GM19452 (cell line): ENCODE data around the gene SOX8.

Source experiments
- ATAC-seq: cut with Tn5 transposase; IDR thresholded peaks from one replicate; pipeline ENCODE4 v1.9.1; 2021; ENCODE audit not compliant: unreplicated experiment

SOX8 gene

DNA sequence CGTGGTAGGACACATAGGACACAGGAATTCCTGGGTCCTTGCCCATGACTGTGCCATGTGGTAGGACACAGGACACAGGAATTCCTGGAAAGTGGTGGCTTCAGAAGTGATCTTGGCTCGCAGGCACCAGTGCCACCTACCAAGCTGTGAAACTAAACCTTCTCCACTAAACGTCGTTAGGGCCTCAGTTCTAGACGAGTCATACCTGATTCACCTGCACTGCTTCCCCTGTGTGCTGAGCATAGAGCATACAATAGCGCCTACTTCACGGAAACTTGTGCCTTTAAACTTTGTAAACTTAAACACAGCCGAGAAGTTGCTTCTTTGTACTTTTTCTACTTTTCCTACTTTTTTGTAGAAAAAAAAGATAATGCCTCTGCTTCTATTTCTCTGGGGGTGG is 4.8 kb downstream of the SOX8 start:
- no peak for ATAC-seq

DNA sequence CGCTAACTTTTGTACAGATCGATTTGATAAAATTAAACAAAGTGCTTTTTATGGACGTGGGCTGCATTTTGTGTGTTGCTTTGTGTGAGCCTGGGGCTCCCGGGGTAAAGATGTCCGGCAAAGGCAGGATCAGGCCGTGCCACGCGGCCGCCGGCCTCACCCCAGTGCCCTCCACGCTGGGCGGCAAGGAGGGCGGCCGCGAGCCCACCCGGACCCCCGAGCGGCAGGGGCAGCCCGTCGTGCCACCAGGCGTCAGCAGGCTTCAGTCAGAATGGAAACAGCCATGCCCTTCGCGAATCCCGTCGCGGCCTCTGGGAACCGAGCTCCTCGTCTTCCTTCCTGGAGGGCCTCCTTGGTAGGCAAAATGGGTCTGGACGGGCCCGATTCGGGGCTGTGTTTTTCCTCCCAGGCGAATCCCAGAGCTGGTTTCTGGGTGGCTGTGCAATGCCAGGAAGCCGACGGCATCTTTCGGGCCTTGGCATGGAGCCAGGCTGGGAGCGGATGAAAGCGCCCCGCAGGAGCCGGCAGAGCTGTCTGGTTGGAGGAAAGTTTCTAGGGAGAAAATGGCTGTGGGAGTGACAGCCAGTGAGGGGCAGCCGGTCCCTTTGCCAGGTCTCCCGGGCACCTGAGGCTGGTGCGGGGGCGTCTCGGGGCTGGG is 5.5 kb downstream of the SOX8 start:
- no peak for ATAC-seq

GRCh38 chr16:987906-988305 is 6.3 kb downstream of the SOX8 start:
- no peak for ATAC-seq

GRCh38 chr16:988471-989353 is 7.1 kb downstream of the SOX8 start:
- ATAC-seq = no peak

GRCh38 chr16:989354-989814 is 7.8 kb downstream of the SOX8 start:
- ATAC-seq = no peak

DNA sequence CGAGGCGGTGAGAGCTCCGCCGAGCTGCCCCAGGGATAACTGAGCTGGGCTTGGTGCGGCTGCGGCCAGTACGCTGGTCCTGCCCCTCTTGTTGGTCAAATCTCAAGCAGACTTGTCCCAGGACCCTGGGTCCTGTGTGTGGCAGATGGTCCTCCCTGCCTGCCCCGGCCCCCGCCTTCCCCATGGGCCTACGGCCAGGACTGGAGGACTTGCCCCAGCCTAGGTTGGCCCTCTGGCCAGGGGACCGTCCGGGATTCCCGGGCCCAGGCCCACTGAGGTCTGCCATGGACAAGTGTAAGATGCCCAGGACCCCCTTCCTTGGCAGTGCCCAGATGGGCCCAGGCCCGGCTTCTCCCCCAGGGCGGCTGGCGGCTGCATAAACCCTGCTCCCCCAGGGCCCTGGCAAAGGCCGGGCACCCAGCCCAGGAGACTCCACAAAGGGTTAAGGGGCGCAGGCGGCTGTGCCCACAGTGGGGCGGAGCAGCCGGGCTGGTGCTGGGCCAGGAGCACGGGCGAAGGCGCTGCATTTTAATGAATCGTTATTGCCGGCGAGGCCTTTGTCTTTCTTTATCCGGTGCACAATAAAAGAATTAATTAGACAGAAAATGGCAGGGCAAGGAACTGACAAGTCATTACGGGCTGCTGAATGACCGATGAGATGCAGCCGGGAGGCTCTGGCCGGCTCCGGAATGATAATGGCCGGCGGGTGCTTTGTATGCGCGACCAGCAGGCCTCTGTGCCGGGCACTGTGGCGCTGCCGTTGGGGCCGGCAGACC is 9.1 kb downstream of the SOX8 start:
- ATAC-seq = no peak

GRCh38 chr16:991345-991744 is 9.8 kb downstream of the SOX8 start:
- no peak for ATAC-seq

- ATAC-seq = no peak
Observed at GRCh38 chr16:991773-992172, 10.2 kb downstream of the SOX8 start.

DNA sequence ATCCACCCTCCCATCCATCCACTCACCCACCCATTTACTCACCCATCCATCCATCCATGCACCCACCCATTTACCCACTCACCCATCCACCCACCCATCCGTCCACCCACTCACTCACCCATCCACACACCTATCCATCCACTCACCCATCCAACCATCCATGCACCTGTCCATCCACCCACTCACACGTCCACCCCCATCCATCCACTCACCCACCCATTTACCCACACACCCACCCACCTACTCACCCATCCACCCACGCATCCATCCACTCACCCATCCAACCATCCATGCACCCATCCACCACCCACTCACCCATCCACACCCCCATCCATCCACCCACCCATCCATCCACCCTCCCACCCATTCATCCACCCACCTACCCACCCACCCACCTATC is 12.2 kb downstream of the SOX8 start:
- ATAC-seq = no peak

DNA sequence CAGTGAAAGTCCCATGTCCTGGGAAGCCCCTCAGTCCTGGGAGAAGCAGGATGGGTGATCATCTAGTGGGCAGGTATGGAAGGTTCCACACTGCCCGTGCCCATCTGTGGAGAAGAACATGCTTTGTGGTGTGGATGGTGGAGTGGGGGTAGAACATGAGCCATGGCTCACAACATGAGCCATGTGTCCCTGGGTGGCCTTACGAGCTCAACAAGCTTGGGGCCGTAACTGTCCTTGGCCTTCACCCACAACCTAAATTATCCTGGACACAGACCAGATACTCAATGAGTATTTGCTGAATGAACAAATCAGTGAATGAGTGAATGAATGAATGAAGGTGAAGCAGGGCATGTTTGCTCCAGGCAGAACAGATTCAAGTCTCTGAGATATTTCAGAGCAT is 13.5 kb downstream of the SOX8 start:
- no peak for ATAC-seq

DNA sequence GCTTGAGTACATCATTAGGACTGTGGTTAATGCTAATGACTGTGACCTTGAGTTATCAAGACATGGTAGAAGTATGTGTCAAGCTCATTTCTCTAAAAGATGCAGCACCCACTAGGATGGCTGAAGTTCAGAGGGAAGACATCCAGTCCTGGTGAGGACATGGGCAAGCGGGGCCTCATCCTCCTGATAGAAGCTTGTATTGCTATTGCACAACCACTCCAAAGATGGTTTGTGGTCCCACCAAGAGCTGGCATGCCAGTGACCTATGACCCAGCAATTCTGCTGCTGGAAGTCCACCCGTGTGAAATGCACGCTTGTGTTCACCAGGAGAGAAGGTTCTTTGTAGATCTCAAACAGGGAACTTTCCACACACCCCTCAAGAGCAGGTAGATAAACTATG is 14.2 kb downstream of the SOX8 start:
- ATAC-seq = no peak

- no peak for ATAC-seq
Observed at GRCh38 chr16:996681-997080, 15.1 kb downstream of the SOX8 start.

DNA sequence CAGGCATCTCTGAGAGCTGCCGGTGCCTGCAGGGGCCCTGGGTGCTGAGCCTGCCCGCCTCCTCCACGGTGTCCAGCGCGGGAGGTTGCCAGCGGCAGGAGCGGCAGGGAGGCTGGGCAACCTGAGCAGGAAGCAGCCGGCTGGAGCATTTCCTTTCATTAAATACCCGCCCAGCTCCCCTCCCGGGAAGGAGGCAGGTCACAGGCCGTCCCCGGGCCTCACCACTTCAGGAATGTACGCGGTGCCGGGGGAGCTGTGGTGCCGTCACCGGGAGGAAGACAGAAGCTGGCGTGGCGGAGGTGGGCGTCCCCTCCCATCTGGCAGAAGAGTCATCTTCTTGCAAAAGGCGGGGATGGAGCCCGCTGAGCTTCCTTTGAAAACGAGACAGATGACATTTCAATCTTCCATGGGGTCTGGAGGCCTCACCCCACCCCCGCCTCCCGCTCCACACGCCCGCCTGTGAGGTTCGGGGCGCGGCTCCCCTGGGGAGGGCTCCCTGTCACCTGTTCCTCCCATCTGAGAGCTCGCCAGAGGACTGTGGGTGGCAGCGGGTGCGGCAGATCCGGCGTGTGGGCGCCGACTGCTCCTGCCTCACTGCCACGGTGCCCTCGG is 16.0 kb downstream of the SOX8 start:
- ATAC-seq = no peak

DNA sequence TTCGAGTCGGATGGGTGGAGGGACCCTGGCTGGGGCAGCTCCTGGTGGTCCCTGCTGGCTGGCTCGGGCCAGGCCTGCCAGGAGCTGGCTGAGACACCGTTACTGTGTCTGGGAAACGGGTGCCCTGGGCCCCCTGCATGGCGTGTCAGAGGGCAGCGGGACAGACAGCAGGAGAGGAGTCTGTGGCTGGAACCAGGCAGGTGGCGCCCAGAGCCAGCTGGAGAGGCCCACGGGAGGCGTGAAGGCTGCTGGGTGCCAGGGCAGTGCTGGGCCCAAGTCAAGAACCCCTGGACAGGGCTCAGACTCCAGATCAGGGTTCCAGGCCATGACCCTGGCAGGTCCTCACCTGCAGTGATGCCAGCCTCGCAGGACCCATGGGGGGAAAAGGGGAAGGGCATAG is 16.6 kb downstream of the SOX8 start:
- ATAC-seq = no peak

DNA sequence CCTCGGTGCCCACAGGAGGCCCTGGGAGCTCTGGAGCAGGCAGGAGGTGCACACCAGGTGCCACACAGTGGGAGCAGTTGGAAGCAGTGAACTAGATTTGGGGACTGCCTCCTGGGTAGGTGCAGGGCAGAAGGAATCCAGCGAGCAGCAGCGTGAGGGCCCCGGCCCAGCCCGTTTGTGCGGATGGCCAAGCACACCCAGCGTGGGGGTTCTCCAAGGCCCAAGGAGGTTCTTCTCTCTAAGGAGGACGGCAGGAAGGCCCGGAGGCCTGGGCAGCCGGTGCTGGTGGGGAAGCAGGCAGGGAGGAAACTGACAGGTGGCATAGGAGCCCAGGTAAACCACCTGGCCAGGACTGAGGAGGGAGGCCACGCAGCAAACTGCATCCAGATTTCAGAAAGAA is 17.0 kb downstream of the SOX8 start:
- no peak for ATAC-seq

- ATAC-seq = no peak
Observed at GRCh38 chr16:999677-1000076, 18.1 kb downstream of the SOX8 start.

DNA sequence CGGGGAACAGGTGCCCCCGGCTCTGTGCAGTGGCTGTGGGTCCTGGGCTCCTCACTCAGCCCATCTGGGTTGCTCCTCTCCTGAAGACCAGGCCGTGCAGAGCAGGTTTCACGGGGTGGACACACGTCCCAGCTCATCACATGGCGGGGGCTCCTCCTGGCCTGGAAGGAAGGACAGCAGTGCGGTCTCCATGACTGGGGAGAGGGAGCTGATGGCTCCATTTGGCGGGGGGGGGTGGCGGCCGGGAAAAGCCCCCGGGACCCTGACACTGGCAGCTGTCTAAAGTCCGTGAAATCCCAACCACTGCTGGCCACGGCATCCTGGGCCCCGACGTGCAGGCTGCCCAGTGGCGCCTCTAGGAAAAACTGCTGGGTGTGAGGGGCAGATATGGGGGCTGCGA is 19.0 kb downstream of the SOX8 start:
- ATAC-seq = no peak

- ATAC-seq = no peak
Observed at GRCh38 chr16:1001096-1001495, 19.5 kb downstream of the SOX8 start.

- ATAC-seq = no peak
Observed at GRCh38 chr16:1002399-1003166, 21.0 kb downstream of the SOX8 start.
